GM23248 (cell line): ENCODE data around the gene LRRC59.
"Not testable (repeated sequence)": the region's sequence is repeated elsewhere in the genome, so short reads cannot be mapped to it uniquely, and the experiment has no call there.

Experiments used
- EZH2 ChIP-seq: fragments of 200-600 bp; sonication (generic); IDR thresholded peaks from 2 replicates; pipeline ENCODE4 v1.6.1; 2018; ENCODE audit warnings: antibody characterized with exemption, mild to moderate bottlenecking; ENCODE audit not compliant: insufficient read depth, poor library complexity, severe bottlenecking
- EZH2phosphoT487 ChIP-seq: fragments of 200-600 bp; sonication (generic); IDR thresholded peaks from 2 replicates; pipeline ENCODE4 v1.6.1; 2018; ENCODE audit warnings: antibody characterized with exemption, moderate library complexity, mild to moderate bottlenecking, low read depth; ENCODE audit not compliant: insufficient read depth

DNA sequence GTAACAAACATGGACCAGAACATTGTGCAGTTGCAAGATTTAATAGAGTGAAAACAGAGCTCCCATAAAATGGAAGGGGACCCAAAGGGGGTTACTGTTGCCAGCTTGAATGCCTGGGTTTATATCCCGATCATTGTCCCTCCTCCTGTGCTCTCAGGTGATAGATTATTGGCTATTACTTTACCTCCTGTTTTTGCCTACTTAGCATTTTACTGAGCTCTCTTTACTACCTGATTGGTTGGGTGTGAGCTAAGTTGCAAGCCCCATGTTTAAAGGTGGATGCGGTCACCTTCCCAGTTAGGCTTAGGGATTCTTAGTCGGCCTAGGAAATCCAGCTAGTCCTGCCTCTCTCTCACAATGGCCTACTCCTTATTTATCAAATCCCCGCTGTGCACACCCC lies 8.0 kb upstream of the LRRC59 start:
- not testable (repeated sequence) for TF ChIP-seq EZH2, EZH2phosphoT487
